CD4-positive, CD25-positive, alpha-beta regulatory T cell (primary cell): Measurements from ENCODE around the gene NRGN. TPM values are rescaled to one million over a fixed set of nuclear protein-coding genes. Genes with fewer than 3 reads are reported as not detected.
A peak's percentile ranks its signal among the peaks of the same experiment; 100 is the strongest.
"Not testable (repeated sequence)": the region's sequence is repeated elsewhere in the genome, so short reads cannot be mapped to it uniquely, and the experiment has no call there.

Source experiments
- ATAC-seq, 2 donors: fragments of 150-1000 bp; cut with Tn5 transposase; one replicate each; pipeline ENCODE4 v1.10.0; 2021; ENCODE audit warnings: low read depth in 2 of 2, moderate number of reproducible peaks in 2 of 2, moderate library complexity in 1 of 2
- DNase-seq, 3 donors: peaks; one replicate each; pipeline versions ENCODE4 v3.0.0 to v3.0.0-alpha.2; 2012 to 2022; ENCODE audit warnings: mixed read lengths in 1 of 3
- H3K27ac ChIP-seq: one replicate; pipeline ENCODE4 v1.7.0; 2013; ENCODE audit warnings: mild to moderate bottlenecking, low read length; ENCODE audit not compliant: insufficient read depth, poor library complexity, severe bottlenecking
- H3K27me3 ChIP-seq: one replicate; pipeline ENCODE4 v1.7.0; 2013; ENCODE audit warnings: low read length; ENCODE audit not compliant: control insufficient read depth, insufficient read depth
- H3K36me3 ChIP-seq: one replicate; pipeline ENCODE4 v1.7.0; 2013; ENCODE audit warnings: mild to moderate bottlenecking, low read length, moderate library complexity; ENCODE audit not compliant: control insufficient read depth, insufficient read depth
- H3K4me1 ChIP-seq: 2 replicates; pipeline ENCODE4 v1.7.0; 2013; ENCODE audit warnings: mild to moderate bottlenecking, low read length; ENCODE audit not compliant: insufficient read depth, control insufficient read depth, poor library complexity, severe bottlenecking
- H3K4me3 ChIP-seq: one replicate; pipeline ENCODE4 v1.7.0; 2013; ENCODE audit warnings: low read depth, mild to moderate bottlenecking, low read length, moderate library complexity
- H3K9me3 ChIP-seq, 2 experiments: 1 replicate in 1 of 2; 2 replicates in 1 of 2; pipeline ENCODE4 v1.7.0; 2013; ENCODE audit warnings: low read length in 2 of 2, mild to moderate bottlenecking in 1 of 2, moderate library complexity in 1 of 2; ENCODE audit not compliant: control insufficient read depth in 2 of 2
- H3K27ac Mint-ChIP-seq, 3 donors: one replicate each; pipeline ENCODE4 v1.8.0; 2020 to 2022; ENCODE audit warnings: mild to moderate bottlenecking in 3 of 3, mixed read lengths in 3 of 3, moderate library complexity in 2 of 3
- H3K27me3 Mint-ChIP-seq: one replicate; pipeline ENCODE4 v1.8.0; 2022; ENCODE audit warnings: mild to moderate bottlenecking, mixed read lengths
- H3K36me3 Mint-ChIP-seq: one replicate; pipeline ENCODE4 v1.8.0; 2020; ENCODE audit warnings: mixed read lengths
- H3K4me1 Mint-ChIP-seq, 4 donors: one replicate each; pipeline ENCODE4 v1.8.0; 2020 to 2022; ENCODE audit warnings: mixed read lengths in 4 of 4, mild to moderate bottlenecking in 1 of 4
- H3K4me3 Mint-ChIP-seq, 4 donors: one replicate each; pipeline ENCODE4 v1.8.0; 2020 to 2022; ENCODE audit warnings: mild to moderate bottlenecking in 4 of 4, mixed read lengths in 4 of 4, moderate library complexity in 3 of 4
- H3K9me3 Mint-ChIP-seq, 7 donors: one replicate each; pipeline ENCODE4 v1.8.0; 2020 to 2022; ENCODE audit warnings: mixed read lengths in 7 of 7, mild to moderate bottlenecking in 3 of 7, moderate library complexity in 2 of 7
- polyA plus RNA-seq, 4 donors: library from polyadenylated mRNA; unstranded; fragments of 300-500 nt; fragmentation: Illumina TruSeq; gene quantifications; one replicate each; pipeline ENCODE4 v1.2.3, GENCODE V29; 2021
- total RNA-seq: library from RNA; stranded (reverse); gene quantifications from one replicate; pipeline ENCODE4 v1.2.3, GENCODE V29; 2022

The NRGN gene
- total and polyA plus RNA-seq, 5 donors from 2014 or later, result 0.16 to 58.8 (median 0.22) TPM

DNA sequence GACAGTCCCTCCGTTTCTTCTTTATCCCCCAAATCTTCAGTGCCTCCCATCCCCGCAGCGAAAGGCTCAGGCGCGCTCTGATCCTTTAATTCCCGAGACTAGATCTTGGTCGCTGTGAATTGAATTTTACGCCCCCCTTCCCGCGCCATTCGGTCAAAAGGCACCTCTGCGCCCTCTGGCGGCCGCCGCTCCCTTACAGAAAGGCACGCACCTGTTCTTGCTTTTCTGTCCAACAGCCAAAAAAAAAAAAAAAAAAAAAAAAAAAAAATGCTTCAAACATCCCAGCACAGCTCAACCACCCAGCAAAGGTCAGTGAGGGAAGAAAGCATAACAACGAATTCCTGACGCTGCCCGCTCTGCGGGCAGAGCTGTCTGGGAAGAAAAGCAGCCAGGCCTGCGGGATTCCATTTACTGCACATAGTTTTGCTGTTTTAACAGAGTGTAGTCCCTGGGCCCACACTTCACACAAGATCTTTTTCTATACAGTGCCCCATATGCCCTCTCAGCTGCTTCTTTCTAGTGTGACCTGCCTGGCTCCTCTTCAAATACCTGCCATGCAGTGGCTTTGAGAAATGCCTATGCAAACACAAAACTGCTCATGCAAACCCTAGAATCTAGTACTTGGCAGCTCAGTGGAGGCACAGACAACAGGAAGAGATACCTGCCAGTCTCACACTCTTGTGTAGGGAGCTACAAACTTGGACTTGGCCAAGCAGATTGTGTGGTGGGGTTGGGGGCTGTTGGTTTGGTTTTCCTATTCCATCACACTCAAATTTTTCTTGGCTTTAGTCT lies 23.6 kb downstream of the NRGN start:
- Histone ChIP-seq H3K27me3 (peaks cover 7% of the 10 kb centered on the region), H3K4me1 (peaks cover 44% of the 10 kb centered on the region), H3K27ac (no peak overlapping the region), H3K4me3 (peak overlapping the region; percentile 60), H3K9me3 (no peaks in the 10 kb centered on the region), H3K36me3 (peaks cover 8% of the 10 kb centered on the region)
- H3K36me3 Mint-ChIP-seq, result peaks cover 5% of the 10 kb centered on the region
- peaks cover 0 to 35% (median 7%) of the 10 kb centered on the region in 4 donors for H3K4me1 Mint-ChIP-seq
- DNase-seq (peak; percentile 76 to 83 (median 83)), ATAC-seq (peak; percentile 48 to 62)
- peak overlapping the region in 1 of 3 donors; percentile 88 for H3K27ac Mint-ChIP-seq
- H3K4me3 Mint-ChIP-seq, result peak overlapping the region; percentile 86 to 97 (median 96)
- H3K27me3 Mint-ChIP-seq, result peaks cover 44% of the 10 kb centered on the region
- H3K9me3 Mint-ChIP-seq, result no peaks in the 10 kb centered on the region

DNA sequence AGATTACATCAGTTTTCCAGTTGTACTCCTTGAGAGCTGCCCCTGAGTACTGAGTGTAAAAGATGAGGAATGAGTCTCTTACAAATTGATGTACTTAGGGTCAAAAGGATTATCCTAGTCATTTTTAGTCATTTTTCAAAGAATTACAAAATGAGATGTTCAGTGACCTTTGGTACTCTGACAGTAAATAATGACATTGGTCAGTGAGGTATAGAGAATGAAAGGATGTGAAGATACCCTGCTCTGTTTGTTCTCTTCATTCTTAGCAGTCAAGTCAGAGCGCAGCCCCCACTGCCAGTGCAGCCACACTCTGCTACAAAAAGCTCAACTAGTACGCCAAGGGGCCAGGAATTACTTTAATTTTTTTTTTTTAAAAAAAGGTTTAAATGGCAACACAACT lies 26.4 kb downstream of the NRGN start:
- Histone ChIP-seq H3K36me3 (peaks cover 13% of the 10 kb centered on the region), H3K27me3 (peaks cover 4% of the 10 kb centered on the region), H3K27ac (no peak overlapping the region), H3K4me1 (peaks cover 21% of the 10 kb centered on the region), H3K4me3 (no peak overlapping the region), H3K9me3 (no peaks in the 10 kb centered on the region)
- Mint-ChIP-seq H3K9me3 (no peaks in the 10 kb centered on the region), H3K4me1 (peaks cover 0 to 14% (median 5%) of the 10 kb centered on the region in 4 donors), H3K36me3 (peaks cover 9% of the 10 kb centered on the region), H3K27me3 (peaks cover 19% of the 10 kb centered on the region), H3K4me3 (no peak overlapping the region), H3K27ac (no peak overlapping the region)
- ATAC-seq, result no peak
- DNase-seq, result no peak

DNA sequence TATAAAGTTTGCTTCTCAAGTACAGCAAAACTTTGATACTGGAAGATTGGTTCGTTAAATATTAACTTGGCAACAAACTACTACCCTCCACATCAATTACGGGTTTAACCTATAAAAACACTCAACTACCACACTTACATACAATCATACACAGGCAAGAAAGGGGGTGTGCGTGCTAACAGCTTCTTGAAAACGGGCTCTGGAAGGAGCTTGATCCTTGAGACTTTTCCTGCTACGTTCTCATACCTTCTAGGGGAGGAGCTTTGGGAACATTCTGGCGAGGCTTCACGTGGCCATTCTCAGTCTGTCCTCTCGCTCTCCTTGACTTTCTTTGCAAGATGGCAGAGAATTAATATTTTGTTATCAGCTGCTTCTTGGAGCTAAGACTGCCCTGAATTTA lies 29.2 kb downstream of the NRGN start:
- H3K36me3 Mint-ChIP-seq, result peaks cover 14% of the 10 kb centered on the region
- Histone ChIP-seq H3K4me1 (no peaks in the 10 kb centered on the region), H3K27me3 (no peaks in the 10 kb centered on the region), H3K4me3 (no peak overlapping the region), H3K9me3 (no peaks in the 10 kb centered on the region), H3K27ac (no peak overlapping the region), H3K36me3 (peaks cover 26% of the 10 kb centered on the region)
- no peak overlapping the region for H3K4me3 Mint-ChIP-seq
- no peaks in the 10 kb centered on the region for H3K9me3 Mint-ChIP-seq
- H3K27ac Mint-ChIP-seq, result no peak overlapping the region
- H3K27me3 Mint-ChIP-seq, result peaks cover 3% of the 10 kb centered on the region
- peaks cover 0 to 3% (median 0%) of the 10 kb centered on the region in 4 donors for H3K4me1 Mint-ChIP-seq
- DNase-seq (no peak), ATAC-seq (no peak)

DNA sequence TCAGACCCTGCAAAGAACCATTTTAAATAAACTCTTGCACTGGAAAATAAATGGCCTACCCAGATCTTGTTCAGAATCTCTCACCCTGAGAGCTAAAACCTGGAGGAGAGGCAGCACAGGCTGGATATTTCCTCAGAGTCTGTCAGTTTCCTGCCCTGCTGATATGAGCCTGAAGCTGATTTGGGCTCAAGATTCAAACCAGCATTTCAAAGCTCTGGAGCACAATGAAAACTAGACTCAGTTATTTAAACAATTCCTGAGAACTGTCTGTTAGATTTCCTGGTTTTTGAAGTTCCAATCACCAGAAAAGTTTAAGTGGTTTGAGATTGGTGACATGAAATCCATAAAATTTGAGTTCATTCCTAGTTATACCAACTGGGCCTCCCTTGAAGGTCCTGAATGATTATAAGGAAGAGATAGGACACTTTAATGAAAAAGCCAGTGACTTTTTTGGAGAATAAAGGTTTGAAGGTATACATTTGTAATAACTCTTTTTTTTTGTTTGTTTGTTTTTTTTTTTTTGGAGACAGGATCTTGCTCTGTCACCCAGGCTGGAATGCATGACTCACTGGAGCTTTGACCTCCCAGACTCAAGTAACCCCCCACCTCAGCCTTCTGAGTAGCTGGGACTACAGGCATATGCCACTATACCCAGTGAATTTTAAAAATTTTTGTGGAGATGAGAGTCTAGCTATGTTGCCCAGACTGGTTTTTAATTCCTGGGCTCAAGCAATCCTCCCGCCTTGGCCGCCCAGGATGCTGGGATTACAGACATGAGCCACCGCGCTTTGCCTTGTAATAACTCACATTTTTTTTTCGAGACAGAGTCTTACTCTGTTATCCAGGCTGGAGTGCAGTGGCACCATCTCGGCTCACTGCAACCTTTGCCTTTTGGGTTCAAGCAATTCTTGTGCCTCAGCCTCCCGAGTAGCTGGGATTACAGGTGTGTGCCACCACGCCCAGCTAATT lies 30.3 kb downstream of the NRGN start:
- H3K9me3 ChIP-seq, result no peaks in the 10 kb centered on the region
- no peaks in the 10 kb centered on the region for H3K27me3 ChIP-seq
- no peak overlapping the region for H3K27ac ChIP-seq
- Mint-ChIP-seq H3K27ac (no peak overlapping the region), H3K36me3 (peaks cover 14% of the 10 kb centered on the region), H3K4me3 (no peak overlapping the region), H3K4me1 (peaks cover 0 to 3% (median under 1%) of the 10 kb centered on the region in 4 donors), H3K27me3 (no peaks in the 10 kb centered on the region), H3K9me3 (peaks cover 0 to 1% (median 0%) of the 10 kb centered on the region in 7 donors)
- H3K4me3 ChIP-seq, result no peak overlapping the region
- H3K36me3 ChIP-seq, result peaks cover 26% of the 10 kb centered on the region
- ATAC-seq (no peak), DNase-seq (no peak)
- H3K4me1 ChIP-seq, result no peaks in the 10 kb centered on the region

DNA sequence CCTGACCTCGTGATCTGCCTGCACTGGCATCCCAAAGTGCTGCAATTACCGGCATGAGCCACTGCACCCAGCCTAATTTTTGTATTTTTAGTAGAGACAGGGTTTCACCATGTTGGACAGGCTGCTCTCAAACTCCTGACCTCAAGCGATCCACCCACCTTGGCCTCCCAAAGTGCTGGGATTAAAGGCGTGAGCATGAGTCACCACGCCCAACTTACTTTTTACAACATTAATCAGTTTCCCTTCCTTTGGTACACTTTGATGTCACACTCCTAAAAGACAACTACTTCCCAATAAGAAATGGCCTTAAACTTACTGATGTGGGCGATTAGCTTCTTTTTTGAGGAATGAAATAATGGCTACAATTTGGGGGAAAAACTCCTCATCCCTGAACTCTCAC lies 31.2 kb downstream of the NRGN start:
- not testable (repeated sequence) for H3K4me1 Mint-ChIP-seq, DNase-seq, ATAC-seq, H3K27ac ChIP-seq, H3K4me3 Mint-ChIP-seq, H3K27me3 Mint-ChIP-seq, H3K4me1 ChIP-seq, H3K4me3 ChIP-seq, H3K27me3 ChIP-seq, H3K9me3 Mint-ChIP-seq, H3K9me3 ChIP-seq
- H3K36me3 Mint-ChIP-seq, result peaks cover 14% of the 10 kb centered on the region
- peak overlapping the region in 1 of 3 donors; percentile 71 for H3K27ac Mint-ChIP-seq
- peaks cover 26% of the 10 kb centered on the region for H3K36me3 ChIP-seq

DNA sequence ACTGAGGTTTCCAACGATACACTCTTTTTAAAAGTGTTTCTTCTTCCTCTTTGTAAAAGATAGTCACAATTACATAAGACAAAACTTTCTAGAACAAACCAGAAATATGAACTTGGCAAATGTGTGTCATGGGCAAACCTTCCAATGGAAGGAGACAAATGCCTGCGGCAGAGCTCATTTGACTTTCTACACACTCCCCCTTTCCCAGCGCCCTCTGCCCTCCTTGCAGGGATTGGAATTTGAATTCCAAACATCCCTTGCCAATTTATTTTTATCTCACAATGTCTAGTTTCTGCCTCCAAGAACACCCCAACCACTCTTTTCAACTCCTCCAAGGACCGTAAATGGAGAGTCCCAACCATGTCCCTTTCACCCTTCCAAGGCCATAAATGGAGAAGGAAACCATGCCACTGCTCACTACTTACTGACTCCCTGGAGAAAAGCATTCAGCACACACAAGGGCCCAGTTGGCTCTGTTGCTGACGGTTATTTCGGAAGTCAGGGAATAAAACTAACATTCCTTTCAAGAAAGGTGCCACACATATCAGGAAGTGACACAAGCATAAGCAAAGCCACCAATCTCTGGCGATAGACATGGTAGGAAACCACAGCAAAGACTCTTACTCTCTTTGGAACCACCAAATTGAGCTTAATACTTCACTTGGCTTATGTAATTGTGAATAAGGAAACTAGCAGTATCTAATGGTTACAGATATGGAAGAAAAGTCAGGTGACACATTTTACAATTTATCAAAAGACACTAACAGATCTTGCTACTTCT lies 37.3 kb downstream of the NRGN start:
- Histone ChIP-seq H3K27ac (no peak overlapping the region), H3K27me3 (no peaks in the 10 kb centered on the region), H3K9me3 (no peaks in the 10 kb centered on the region), H3K4me3 (no peak overlapping the region), H3K36me3 (peaks cover 4% of the 10 kb centered on the region), H3K4me1 (no peaks in the 10 kb centered on the region)
- Mint-ChIP-seq H3K36me3 (peaks cover 20% of the 10 kb centered on the region), H3K4me3 (no peak overlapping the region), H3K27ac (peak overlapping the region in 1 of 3 donors; percentile 22), H3K27me3 (no peaks in the 10 kb centered on the region), H3K9me3 (peaks cover 0 to 1% (median 0%) of the 10 kb centered on the region in 7 donors), H3K4me1 (peaks cover 4 to 14% (median 11%) of the 10 kb centered on the region in 4 donors)
- ATAC-seq (no peak), DNase-seq (no peak)

DNA sequence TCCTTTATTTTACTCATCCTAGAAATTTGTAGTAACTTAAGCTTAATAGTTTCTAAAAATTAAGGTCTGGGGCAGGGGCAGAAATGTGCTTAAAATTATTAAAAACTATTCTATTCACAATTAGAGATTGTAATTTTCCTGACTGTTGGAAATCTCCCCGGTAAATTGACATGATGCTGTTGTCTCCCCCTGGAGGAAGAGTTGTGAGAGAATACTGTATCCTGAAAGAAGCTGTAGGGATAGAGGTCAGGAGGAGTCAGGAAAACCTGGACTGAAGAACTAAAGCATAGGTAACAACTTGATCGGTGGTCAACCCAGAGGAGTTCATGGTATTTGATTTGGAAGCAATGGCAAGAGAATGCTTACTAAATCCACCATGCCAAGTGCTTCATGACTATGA lies 38.5 kb downstream of the NRGN start:
- H3K4me3 ChIP-seq, result no peak overlapping the region
- no peak for DNase-seq
- no peaks in the 10 kb centered on the region for H3K36me3 ChIP-seq
- Mint-ChIP-seq H3K27me3 (no peaks in the 10 kb centered on the region), H3K27ac (no peak overlapping the region), H3K9me3 (peaks cover 0 to 1% (median 0%) of the 10 kb centered on the region in 7 donors), H3K4me1 (peaks cover 4 to 14% (median 11%) of the 10 kb centered on the region in 4 donors), H3K4me3 (no peak overlapping the region), H3K36me3 (peaks cover 19% of the 10 kb centered on the region)
- ATAC-seq, result no peak
- no peak overlapping the region for H3K27ac ChIP-seq
- H3K4me1 ChIP-seq, result no peaks in the 10 kb centered on the region
- no peaks in the 10 kb centered on the region for H3K9me3 ChIP-seq
- H3K27me3 ChIP-seq, result no peaks in the 10 kb centered on the region
